Kidney epithelial cell (primary cell): ENCODE results near the gene CARMIL3. TPM values are rescaled to one million over a fixed set of nuclear protein-coding genes. Genes with fewer than 3 reads are reported as not detected.
"Not testable (repeated sequence)": the region's sequence is repeated elsewhere in the genome, so short reads cannot be mapped to it uniquely, and the experiment has no call there.

ENCODE experiments used
- DNase-seq: peaks from one replicate; pipeline ENCODE4 v3.0.0-alpha.2; 2010; ENCODE audit warnings: low read depth
- H3K27me3 ChIP-seq: 2 replicates; pipeline ENCODE4 v1.6.0; 2011; ENCODE audit warnings: low read length; ENCODE audit not compliant: control insufficient read depth, insufficient read depth
- H3K36me3 ChIP-seq: 2 replicates; pipeline ENCODE4 v1.5.1; 2011; ENCODE audit warnings: low read length; ENCODE audit not compliant: control insufficient read depth, insufficient read depth
- H3K4me3 ChIP-seq: 2 replicates; pipeline ENCODE4 v1.5.1; 2011; ENCODE audit warnings: low read depth, mild to moderate bottlenecking, control low read depth, low read length
- CTCF ChIP-seq: IDR thresholded peaks from 2 replicates; pipeline ENCODE4 v1.5.1; 2011; ENCODE audit warnings: mild to moderate bottlenecking, moderate library complexity, low read length, control low read depth, inconsistent platforms; ENCODE audit not compliant: insufficient read depth, poor library complexity, severe bottlenecking
- total RNA-seq: library from RNA; depleted of rRNA; stranded (reverse); fragments of >200 nt; gene quantifications from 2 replicates; pipeline ENCODE4 v1.2.3, GENCODE V29; 2015

Gene CARMIL3
- total RNA-seq, 1 donor from 2014 or later = 1.5 TPM

GRCh38 chr14:24037658-24038037 lies 14.2 kb upstream of the CARMIL3 start:
- TF ChIP-seq CTCF = no peak
- no peak for DNase-seq
- Histone ChIP-seq H3K27me3 (peaks cover under 1% of the 10 kb centered on the region), H3K4me3 (no peak overlapping the region), H3K36me3 (no peaks in the 10 kb centered on the region)

GRCh38 chr14:24038686-24039085 lies 13.1 kb upstream of the CARMIL3 start:
- Histone ChIP-seq H3K4me3 (no peak overlapping the region), H3K36me3 (no peaks in the 10 kb centered on the region), H3K27me3 (peaks cover 2% of the 10 kb centered on the region)
- DNase-seq = no peak
- no peak for TF ChIP-seq CTCF

GRCh38 chr14:24040692-24041091 lies 11.1 kb upstream of the CARMIL3 start:
- Histone ChIP-seq H3K4me3 (no peak overlapping the region), H3K36me3 (no peaks in the 10 kb centered on the region), H3K27me3 (peaks cover 2% of the 10 kb centered on the region)
- no peak for TF ChIP-seq CTCF
- DNase-seq = no peak

- DNase-seq = no peak
- Histone ChIP-seq H3K36me3 (no peaks in the 10 kb centered on the region), H3K27me3 (peaks cover 2% of the 10 kb centered on the region), H3K4me3 (no peak overlapping the region)
- TF ChIP-seq CTCF = no peak
These were observed 9.1 kb upstream of the CARMIL3 start for GRCh38 chr14:24042746-24043145.

GRCh38 chr14:24049002-24049401 lies 2.8 kb upstream of the CARMIL3 start:
- not testable (repeated sequence) for DNase-seq, H3K4me3 ChIP-seq

GRCh38 chr14:24050753-24051152 lies 1.1 kb upstream of the CARMIL3 start:
- not testable (repeated sequence) for H3K36me3 ChIP-seq, H3K4me3 ChIP-seq, DNase-seq
- peaks cover 22% of the 10 kb centered on the region for H3K27me3 ChIP-seq

More at GRCh38 chr14:24049002-24049401, 2.8 kb upstream of the CARMIL3 start:
- H3K27me3 ChIP-seq = peaks cover 17% of the 10 kb centered on the region
- H3K36me3 ChIP-seq = not testable (repeated sequence)

GRCh38 chr14:24051176-24051788 lies 527 bp upstream of the CARMIL3 start:
- H3K4me3 ChIP-seq = peak overlapping the region; percentile 43
- no peak for DNase-seq
- peaks cover 24% of the 10 kb centered on the region for H3K27me3 ChIP-seq
- no peak for TF ChIP-seq CTCF
- H3K36me3 ChIP-seq = no peaks in the 10 kb centered on the region
